Measurements from ENCODE around the gene MAP1S.
A peak's percentile ranks its signal among the peaks of the same experiment; 100 is the strongest.
"Not testable (repeated sequence)": the region's sequence is repeated elsewhere in the genome, so short reads cannot be mapped to it uniquely, and the experiment has no call there.

The MAP1S gene

GRCh38 chr19:17767559-17767958 lies 48.3 kb downstream of the MAP1S start:
- Mint-ChIP-seq H3K27me3 (no peaks in the 10 kb centered on the region), H3K27ac (peak overlapping the region in 1 of 2 donors; percentile 54), H3K4me1 (ENCODE audit: low read depth in 2 of 2) (peaks cover 0 to 4% of the 10 kb centered on the region in 2 donors), H3K4me3 (no peak overlapping the region), H3K36me3 (ENCODE audit: insufficient read depth) (peaks cover 94% of the 10 kb centered on the region), H3K9me3 (no peaks in the 10 kb centered on the region)
- ATAC-seq (replicated peaks), result no peak
- no peak for DNase-seq

- no peak overlapping the region for H3K27ac Mint-ChIP-seq
- peaks cover 4% of the 10 kb centered on the region in 2 donors for H3K4me1 Mint-ChIP-seq (ENCODE audit: low read depth in 2 of 2)
- no peak for DNase-seq
- no peak for ATAC-seq (replicated peaks)
- no peak overlapping the region for H3K4me3 Mint-ChIP-seq
- H3K36me3 Mint-ChIP-seq (ENCODE audit: insufficient read depth), result peaks cover 71% of the 10 kb centered on the region
- no peaks in the 10 kb centered on the region for H3K9me3 Mint-ChIP-seq
- H3K27me3 Mint-ChIP-seq, result no peaks in the 10 kb centered on the region
Measured at GRCh38 chr19:17770613-17771012, 51.3 kb downstream of the MAP1S start.

GRCh38 chr19:17772172-17772571 lies 52.9 kb downstream of the MAP1S start:
- H3K4me3 Mint-ChIP-seq, result no peak overlapping the region

GRCh38 chr19:17775245-17775927 lies 56.1 kb downstream of the MAP1S start:
- peaks cover 31% of the 10 kb centered on the region for H3K36me3 Mint-ChIP-seq (ENCODE audit: insufficient read depth)
- H3K4me3 Mint-ChIP-seq, result no peak overlapping the region
- H3K9me3 Mint-ChIP-seq, result no peaks in the 10 kb centered on the region
- ATAC-seq (replicated peaks) (no peak), DNase-seq (peak; percentile 27 to 39 (median 28))
- no peaks in the 10 kb centered on the region for H3K27me3 Mint-ChIP-seq
- H3K27ac Mint-ChIP-seq, result peak overlapping the region in 1 of 2 donors; percentile 11
- peaks cover 8 to 19% of the 10 kb centered on the region in 2 donors for H3K4me1 Mint-ChIP-seq (ENCODE audit: low read depth in 2 of 2)

More at GRCh38 chr19:17772172-17772571, 52.9 kb downstream of the MAP1S start:
- ATAC-seq (replicated peaks), result no peak
- Mint-ChIP-seq H3K9me3 (no peaks in the 10 kb centered on the region), H3K36me3 (ENCODE audit: insufficient read depth) (peaks cover 59% of the 10 kb centered on the region), H3K27me3 (no peaks in the 10 kb centered on the region), H3K4me1 (ENCODE audit: low read depth in 2 of 2) (peaks cover 4 to 5% of the 10 kb centered on the region in 2 donors), H3K27ac (peak overlapping the region in 1 of 2 donors; percentile 49)
- no peak for DNase-seq

- no peaks in the 10 kb centered on the region for H3K27me3 Mint-ChIP-seq
- H3K36me3 Mint-ChIP-seq (ENCODE audit: insufficient read depth), result peaks cover 26% of the 10 kb centered on the region
- H3K9me3 Mint-ChIP-seq, result no peaks in the 10 kb centered on the region
- peak overlapping the region; percentile 23 to 60 for H3K27ac Mint-ChIP-seq
- no peak overlapping the region for H3K4me3 Mint-ChIP-seq
- DNase-seq, result no peak
- peak; percentile 72 for ATAC-seq (replicated peaks)
- H3K4me1 Mint-ChIP-seq (ENCODE audit: low read depth in 2 of 2), result peaks cover 8 to 19% of the 10 kb centered on the region in 2 donors
Measured at GRCh38 chr19:17775991-17776803, 56.9 kb downstream of the MAP1S start.

GRCh38 chr19:17777840-17778239 lies 58.6 kb downstream of the MAP1S start:
- not testable (repeated sequence) for ATAC-seq (replicated peaks); DNase-seq; H3K9me3 Mint-ChIP-seq; H3K4me3 Mint-ChIP-seq; H3K27me3 Mint-ChIP-seq
- peak overlapping the region in 1 of 2 donors; percentile 57 for H3K27ac Mint-ChIP-seq
- H3K36me3 Mint-ChIP-seq (ENCODE audit: insufficient read depth), result peaks cover 16% of the 10 kb centered on the region
- peaks cover 10 to 22% of the 10 kb centered on the region in 2 donors for H3K4me1 Mint-ChIP-seq (ENCODE audit: low read depth in 2 of 2)

GRCh38 chr19:17778251-17778967 lies 59.1 kb downstream of the MAP1S start:
- H3K4me1 Mint-ChIP-seq (ENCODE audit: low read depth in 2 of 2), result peaks cover 10 to 22% of the 10 kb centered on the region in 2 donors
- H3K27ac Mint-ChIP-seq, result peak overlapping the region; percentile 39 to 57
- H3K27me3 Mint-ChIP-seq, result no peaks in the 10 kb centered on the region
- H3K4me3 Mint-ChIP-seq, result no peak overlapping the region
- peaks cover 22% of the 10 kb centered on the region for H3K36me3 Mint-ChIP-seq (ENCODE audit: insufficient read depth)
- no peak for DNase-seq
- peak; percentile 52 for ATAC-seq (replicated peaks)
- H3K9me3 Mint-ChIP-seq, result no peaks in the 10 kb centered on the region

- Mint-ChIP-seq H3K27me3 (no peaks in the 10 kb centered on the region), H3K4me1 (ENCODE audit: low read depth in 2 of 2) (peaks cover 15 to 23% of the 10 kb centered on the region in 2 donors), H3K36me3 (ENCODE audit: insufficient read depth) (peaks cover 23% of the 10 kb centered on the region), H3K4me3 (peak overlapping the region in 1 of 2 donors; percentile 5), H3K9me3 (no peaks in the 10 kb centered on the region), H3K27ac (peak overlapping the region; percentile 39 to 65)
- no peak for DNase-seq
- no peak for ATAC-seq (replicated peaks)
Measured at GRCh38 chr19:17778968-17779929, 60.0 kb downstream of the MAP1S start.

GRCh38 chr19:17780781-17781180 lies 61.5 kb downstream of the MAP1S start:
- peaks cover 30% of the 10 kb centered on the region for H3K36me3 Mint-ChIP-seq (ENCODE audit: insufficient read depth)
- H3K4me3 Mint-ChIP-seq, result no peak overlapping the region
- H3K9me3 Mint-ChIP-seq, result no peaks in the 10 kb centered on the region
- H3K4me1 Mint-ChIP-seq (ENCODE audit: low read depth in 2 of 2), result peaks cover 13 to 24% of the 10 kb centered on the region in 2 donors
- ATAC-seq (replicated peaks) (no peak), DNase-seq (no peak)
- H3K27me3 Mint-ChIP-seq, result no peaks in the 10 kb centered on the region
- H3K27ac Mint-ChIP-seq, result no peak overlapping the region

- H3K4me3 Mint-ChIP-seq; DNase-seq; ATAC-seq (replicated peaks); H3K9me3 Mint-ChIP-seq; H3K27me3 Mint-ChIP-seq: not testable (repeated sequence)
- Mint-ChIP-seq H3K27ac (peak overlapping the region in 1 of 2 donors; percentile 35), H3K36me3 (ENCODE audit: insufficient read depth) (peaks cover 36% of the 10 kb centered on the region), H3K4me1 (ENCODE audit: low read depth in 2 of 2) (peaks cover 14 to 21% of the 10 kb centered on the region in 2 donors)
Measured at GRCh38 chr19:17783721-17784120, 64.4 kb downstream of the MAP1S start.
